Esophagus squamous epithelium (tissue), 4 donors: ENCODE measurements around the gene RIPOR2.

Experiments
- CTCF ChIP-seq, 6 experiments: fragments of 450-650 bp in 4 of 6; fragments of 200-600 bp in 2 of 6; sonication (generic) in 2 of 6; IDR thresholded peaks; one replicate each; pipeline ENCODE4 v1.5.1; 2016 to 2019; ENCODE audit warnings: antibody characterized with exemption in 6 of 6, mild to moderate bottlenecking in 4 of 6, moderate library complexity in 4 of 6
- POLR2A ChIP-seq, 4 donors: fragments of 450-650 bp; IDR thresholded peaks; one replicate each; pipeline ENCODE4 v1.6.1; 2017; ENCODE audit warnings: antibody characterized with exemption in 4 of 4, mild to moderate bottlenecking in 4 of 4, moderate library complexity in 3 of 4

GRCh38 chr6:24902782-24903181, 33.0 kb downstream of the RIPOR2 start:
- TF ChIP-seq CTCF (IDR thresholded peaks at IDR 0.05) (no peak), POLR2A (IDR thresholded peaks at IDR 0.05) (no peak)
